ENCODE data around the gene IL23R.

DNA sequence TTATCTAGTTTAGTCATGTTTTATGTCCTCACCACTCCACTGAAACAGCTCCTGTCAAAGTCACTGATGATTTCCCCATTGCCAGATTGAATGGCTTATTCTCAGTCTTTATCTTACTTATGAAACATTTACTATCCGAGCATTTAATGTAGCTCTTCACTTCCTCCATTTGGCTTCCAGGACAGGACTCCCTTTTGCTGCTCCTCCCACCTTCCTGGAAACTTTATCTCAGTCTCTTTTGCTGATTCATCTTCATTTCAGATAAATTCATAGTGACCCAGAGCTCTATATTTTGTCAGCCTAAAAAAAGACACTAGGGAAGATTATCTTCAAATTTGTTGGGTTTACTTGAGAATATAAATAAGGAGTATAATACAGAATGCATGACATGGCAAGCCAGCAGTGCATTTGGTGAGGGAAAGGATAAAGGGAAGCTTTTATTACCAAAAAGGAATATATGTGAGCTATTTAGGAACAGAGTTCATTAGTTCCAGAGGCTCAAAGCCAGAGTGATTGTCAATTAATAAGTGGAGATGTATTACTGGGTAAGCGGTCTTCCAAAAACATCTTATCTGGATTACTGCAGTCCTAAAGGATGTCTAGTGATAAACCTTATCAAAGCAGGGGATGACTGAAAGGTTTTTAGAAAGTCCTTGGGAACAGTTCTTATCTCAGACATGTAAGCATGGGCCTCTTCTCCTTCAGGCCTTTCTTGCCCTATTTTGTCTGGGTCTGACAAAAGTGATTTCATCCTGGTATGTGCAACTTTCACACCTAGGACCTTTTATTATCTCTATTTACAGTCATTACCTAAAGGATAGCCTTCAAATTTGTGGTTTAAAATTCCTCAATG, 25.6 kb downstream of the IL23R start:
- TF ChIP-seq POLR2AphosphoS5 (IDR thresholded peaks at IDR 0.05; ENCODE audit: low read depth, low read length): no peak
- TF ChIP-seq, protein P1, sequence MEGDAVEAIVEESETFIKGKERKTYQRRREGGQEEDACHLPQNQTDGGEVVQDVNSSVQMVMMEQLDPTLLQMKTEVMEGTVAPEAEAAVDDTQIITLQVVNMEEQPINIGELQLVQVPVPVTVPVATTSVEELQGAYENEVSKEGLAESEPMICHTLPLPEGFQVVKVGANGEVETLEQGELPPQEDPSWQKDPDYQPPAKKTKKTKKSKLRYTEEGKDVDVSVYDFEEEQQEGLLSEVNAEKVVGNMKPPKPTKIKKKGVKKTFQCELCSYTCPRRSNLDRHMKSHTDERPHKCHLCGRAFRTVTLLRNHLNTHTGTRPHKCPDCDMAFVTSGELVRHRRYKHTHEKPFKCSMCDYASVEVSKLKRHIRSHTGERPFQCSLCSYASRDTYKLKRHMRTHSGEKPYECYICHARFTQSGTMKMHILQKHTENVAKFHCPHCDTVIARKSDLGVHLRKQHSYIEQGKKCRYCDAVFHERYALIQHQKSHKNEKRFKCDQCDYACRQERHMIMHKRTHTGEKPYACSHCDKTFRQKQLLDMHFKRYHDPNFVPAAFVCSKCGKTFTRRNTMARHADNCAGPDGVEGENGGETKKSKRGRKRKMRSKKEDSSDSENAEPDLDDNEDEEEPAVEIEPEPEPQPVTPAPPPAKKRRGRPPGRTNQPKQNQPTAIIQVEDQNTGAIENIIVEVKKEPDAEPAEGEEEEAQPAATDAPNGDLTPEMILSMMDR (IDR thresholded peaks at IDR 0.05): no peak
- TF ChIP-seq, protein P2, sequence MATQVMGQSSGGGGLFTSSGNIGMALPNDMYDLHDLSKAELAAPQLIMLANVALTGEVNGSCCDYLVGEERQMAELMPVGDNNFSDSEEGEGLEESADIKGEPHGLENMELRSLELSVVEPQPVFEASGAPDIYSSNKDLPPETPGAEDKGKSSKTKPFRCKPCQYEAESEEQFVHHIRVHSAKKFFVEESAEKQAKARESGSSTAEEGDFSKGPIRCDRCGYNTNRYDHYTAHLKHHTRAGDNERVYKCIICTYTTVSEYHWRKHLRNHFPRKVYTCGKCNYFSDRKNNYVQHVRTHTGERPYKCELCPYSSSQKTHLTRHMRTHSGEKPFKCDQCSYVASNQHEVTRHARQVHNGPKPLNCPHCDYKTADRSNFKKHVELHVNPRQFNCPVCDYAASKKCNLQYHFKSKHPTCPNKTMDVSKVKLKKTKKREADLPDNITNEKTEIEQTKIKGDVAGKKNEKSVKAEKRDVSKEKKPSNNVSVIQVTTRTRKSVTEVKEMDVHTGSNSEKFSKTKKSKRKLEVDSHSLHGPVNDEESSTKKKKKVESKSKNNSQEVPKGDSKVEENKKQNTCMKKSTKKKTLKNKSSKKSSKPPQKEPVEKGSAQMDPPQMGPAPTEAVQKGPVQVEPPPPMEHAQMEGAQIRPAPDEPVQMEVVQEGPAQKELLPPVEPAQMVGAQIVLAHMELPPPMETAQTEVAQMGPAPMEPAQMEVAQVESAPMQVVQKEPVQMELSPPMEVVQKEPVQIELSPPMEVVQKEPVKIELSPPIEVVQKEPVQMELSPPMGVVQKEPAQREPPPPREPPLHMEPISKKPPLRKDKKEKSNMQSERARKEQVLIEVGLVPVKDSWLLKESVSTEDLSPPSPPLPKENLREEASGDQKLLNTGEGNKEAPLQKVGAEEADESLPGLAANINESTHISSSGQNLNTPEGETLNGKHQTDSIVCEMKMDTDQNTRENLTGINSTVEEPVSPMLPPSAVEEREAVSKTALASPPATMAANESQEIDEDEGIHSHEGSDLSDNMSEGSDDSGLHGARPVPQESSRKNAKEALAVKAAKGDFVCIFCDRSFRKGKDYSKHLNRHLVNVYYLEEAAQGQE (IDR thresholded peaks at IDR 0.05; ENCODE audit: insufficient read depth in 1 of 2, low read depth in 2 of 2, low read length in 1 of 2): no peak
